Keratinocyte (primary cell): ENCODE results near the gene ZNF816.

Experiments
- EZH2 ChIP-seq: IDR thresholded peaks from one replicate; pipeline ENCODE4 v1.6.1; 2012; ENCODE audit warnings: inconsistent platforms, mild to moderate bottlenecking, low read length, moderate library complexity
- TF ChIP-seq, protein P1 (sequence below), 3 experiments: IDR thresholded peaks in 1 of 3; conservative IDR thresholded peaks in 1 of 3; optimal IDR thresholded peaks in 1 of 3; 2 replicates in 2 of 3; 3 replicates in 1 of 3; pipeline versions ENCODE3 to v1.5.1; 2011; ENCODE audit warnings: low read length in 3 of 3, mild to moderate bottlenecking in 3 of 3, moderate library complexity in 2 of 3, control low read depth in 1 of 3, inconsistent platforms in 1 of 3; ENCODE audit not compliant: insufficient read depth in 2 of 3; ENCODE audit errors: extremely low read depth in 1 of 3

DNA sequence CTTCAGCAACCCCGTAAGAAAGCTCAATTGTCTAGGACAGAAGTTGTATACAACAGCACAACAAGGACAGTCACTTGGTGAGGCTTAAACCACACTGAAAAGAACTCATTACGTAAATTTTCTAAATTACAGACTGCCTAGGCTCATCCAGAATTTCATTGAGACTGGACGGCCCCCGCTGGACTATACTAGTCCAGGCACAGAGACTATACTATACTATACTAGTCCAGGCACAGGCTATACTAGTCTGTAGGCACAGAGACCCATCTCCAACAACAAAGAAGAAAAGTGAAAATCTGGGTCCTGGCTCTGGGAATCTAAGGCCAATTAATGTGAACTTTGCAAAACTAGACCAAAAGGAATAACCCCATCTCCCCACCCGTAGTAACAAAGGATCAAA, 700 bp downstream of the ZNF816 start:
- TF ChIP-seq, protein P1, sequence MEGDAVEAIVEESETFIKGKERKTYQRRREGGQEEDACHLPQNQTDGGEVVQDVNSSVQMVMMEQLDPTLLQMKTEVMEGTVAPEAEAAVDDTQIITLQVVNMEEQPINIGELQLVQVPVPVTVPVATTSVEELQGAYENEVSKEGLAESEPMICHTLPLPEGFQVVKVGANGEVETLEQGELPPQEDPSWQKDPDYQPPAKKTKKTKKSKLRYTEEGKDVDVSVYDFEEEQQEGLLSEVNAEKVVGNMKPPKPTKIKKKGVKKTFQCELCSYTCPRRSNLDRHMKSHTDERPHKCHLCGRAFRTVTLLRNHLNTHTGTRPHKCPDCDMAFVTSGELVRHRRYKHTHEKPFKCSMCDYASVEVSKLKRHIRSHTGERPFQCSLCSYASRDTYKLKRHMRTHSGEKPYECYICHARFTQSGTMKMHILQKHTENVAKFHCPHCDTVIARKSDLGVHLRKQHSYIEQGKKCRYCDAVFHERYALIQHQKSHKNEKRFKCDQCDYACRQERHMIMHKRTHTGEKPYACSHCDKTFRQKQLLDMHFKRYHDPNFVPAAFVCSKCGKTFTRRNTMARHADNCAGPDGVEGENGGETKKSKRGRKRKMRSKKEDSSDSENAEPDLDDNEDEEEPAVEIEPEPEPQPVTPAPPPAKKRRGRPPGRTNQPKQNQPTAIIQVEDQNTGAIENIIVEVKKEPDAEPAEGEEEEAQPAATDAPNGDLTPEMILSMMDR (optimal IDR thresholded peaks at IDR 0.05 in 1 of 3, IDR thresholded peaks at IDR 0.05 in 1 of 3, conservative IDR thresholded peaks at IDR 0.05 in 1 of 3; ENCODE audit: extremely low read depth in 1 of 3, insufficient read depth in 2 of 3, low read length in 3 of 3) = no peak
- no peak for TF ChIP-seq EZH2
